GM18858 (cell line): ENCODE measurements around the gene CFAP92.

ENCODE experiments used
- ATAC-seq: cut with Tn5 transposase; IDR thresholded peaks from one replicate; pipeline ENCODE4 v1.9.1; 2021; ENCODE audit not compliant: unreplicated experiment

The CFAP92 gene

DNA sequence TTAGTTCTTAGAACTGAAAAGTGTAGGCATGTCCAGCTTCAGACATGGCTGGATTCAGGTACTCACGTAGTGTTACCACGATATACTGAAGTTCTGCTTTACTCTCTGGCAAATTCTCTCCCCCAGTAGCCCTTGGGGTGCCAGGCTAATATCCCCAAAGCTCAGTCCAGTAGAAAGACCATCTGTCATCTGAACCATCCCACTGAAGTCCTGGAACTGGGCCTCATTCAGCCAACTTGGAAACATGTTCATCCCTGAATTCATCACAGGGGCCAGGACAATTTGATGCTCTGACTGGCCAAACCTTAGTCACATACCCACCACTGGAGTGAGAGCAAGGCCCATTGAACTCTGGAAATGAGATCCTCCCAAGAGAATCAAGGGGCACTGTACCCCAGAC is 15.4 kb upstream of the CFAP92 start:
- ATAC-seq = no peak

DNA sequence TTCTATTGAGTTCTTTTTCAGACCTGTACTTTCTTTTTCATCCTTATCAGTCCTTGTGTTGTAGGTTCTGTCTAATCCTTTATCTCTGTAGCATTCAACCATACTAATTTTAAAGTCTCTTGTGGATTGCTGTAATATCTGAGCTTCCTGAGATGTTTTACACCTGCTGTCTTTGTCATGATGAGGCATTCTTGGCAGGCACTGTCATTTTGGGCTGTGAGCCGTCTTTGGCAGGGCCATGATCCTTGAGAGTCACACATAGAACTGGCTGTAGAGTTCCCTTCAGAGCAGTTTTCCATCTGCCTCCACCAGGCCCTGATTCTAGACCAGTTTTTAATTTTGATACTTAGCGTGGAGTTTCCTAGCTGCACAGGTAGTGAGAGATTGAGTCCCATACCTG is 13.9 kb upstream of the CFAP92 start:
- ATAC-seq = no peak

DNA sequence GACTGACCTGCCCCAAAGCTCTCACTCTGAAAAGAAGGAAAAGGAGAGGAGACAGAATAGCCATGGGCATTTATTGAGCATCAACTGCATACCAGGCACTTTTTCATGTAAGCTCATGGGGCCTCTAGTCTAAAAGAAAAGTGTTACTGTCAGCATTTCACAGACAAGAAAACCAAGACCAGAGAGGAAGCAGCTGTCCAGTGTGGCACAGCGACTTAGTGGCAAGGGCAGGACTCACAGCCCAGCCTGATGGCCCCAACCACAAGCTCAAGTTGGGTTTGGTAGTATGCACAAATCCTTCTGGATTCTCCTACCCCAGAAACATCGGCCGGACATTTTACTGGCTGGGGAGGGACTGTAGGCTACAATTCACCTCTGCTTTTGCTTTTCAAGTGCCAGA is 13.0 kb upstream of the CFAP92 start:
- no peak for ATAC-seq

DNA sequence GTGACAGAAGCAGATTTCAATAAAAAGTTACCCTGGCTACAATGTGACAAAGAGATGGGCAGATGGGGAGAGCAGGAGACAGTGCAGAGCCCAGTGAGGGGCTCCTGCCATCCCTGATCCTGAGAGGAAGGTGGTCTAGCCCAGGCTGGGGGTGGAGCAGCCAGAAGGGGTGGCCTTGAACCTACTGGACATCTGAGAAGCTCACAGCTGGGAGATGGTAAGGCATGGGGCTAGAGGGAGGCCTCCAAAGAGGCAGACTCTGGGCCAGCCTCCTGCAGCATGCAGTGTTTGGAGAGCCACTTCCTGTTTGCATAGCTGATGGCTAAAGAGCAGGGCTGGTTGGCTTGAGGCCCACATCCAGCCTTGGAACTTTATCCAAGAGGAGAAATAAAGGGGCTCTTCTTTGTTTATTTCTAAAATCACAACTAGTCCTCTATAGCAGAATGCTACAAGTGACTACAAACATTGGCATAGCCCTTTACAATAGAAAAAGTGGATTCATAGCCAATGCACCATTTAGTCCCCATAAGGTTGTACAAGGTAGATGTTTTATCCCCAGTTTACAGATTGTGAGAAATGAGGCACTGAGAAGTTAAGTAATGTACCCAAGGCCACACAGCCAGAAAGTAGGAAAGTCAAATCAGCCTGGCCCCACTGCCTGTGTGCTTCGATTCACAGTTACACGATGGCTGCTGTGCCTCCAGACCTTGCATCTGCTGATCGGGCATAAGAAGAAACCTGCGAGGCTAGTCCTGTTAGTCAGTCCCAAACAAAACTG is 11.8 kb upstream of the CFAP92 start:
- ATAC-seq = no peak

DNA sequence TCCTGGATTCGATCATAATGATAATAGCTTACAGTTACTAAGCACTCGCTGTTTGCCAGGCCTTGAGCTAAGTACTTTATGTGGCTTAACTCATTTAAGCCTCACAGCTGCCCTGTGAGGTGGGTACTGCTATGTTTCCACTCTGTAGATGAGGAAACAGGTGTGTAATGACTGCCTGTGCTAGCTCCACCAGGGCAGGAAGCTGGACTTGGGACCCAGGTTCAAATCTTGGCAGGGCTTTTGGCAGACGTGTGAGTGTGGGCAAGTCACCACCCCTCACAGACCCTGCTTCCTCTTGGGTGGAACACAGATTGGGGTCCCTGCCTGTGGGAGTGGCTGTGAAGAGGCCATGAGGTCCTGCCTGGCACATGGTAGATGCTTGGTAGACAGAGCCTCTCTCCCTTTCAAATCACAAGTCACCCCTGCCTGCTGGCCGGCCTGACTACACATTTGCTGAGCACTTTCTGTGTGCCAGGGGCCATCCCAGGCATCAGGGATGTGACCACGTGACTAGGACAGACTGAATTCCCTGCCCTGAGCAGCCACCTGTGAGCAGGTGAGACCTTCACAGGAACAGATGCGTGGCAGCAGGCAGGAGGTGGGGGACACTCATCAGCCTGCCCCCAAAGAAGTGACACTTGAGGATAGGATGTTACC is 10.9 kb upstream of the CFAP92 start:
- no peak for ATAC-seq

DNA sequence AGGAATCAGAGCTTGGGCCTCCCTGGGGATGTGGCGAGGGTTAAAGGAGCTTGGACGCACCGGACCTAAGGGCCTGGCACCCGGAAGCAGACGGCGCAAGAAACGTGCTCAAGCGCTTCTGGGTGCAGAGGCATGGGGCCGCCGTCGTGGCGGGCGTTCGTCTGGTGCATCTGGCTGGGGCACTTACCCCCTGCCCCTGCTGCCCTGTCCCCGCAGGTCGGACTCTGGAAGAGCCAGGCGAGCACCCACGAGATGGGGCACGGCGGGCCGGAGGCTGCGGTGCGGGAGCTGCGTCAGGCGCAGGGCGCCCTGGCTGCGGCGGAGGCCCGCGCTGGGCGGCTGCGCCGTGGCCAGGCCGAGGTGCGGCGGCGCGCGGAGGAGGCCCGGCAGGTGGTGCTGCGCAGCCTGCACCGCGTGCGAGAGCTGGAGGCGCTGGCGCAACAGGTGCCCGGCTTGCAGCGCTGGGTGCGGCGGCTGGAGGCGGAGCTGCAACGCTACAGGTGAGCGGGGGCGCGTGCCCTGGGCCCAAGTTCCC is 9.8 kb upstream of the CFAP92 start:
- ATAC-seq = no peak

DNA sequence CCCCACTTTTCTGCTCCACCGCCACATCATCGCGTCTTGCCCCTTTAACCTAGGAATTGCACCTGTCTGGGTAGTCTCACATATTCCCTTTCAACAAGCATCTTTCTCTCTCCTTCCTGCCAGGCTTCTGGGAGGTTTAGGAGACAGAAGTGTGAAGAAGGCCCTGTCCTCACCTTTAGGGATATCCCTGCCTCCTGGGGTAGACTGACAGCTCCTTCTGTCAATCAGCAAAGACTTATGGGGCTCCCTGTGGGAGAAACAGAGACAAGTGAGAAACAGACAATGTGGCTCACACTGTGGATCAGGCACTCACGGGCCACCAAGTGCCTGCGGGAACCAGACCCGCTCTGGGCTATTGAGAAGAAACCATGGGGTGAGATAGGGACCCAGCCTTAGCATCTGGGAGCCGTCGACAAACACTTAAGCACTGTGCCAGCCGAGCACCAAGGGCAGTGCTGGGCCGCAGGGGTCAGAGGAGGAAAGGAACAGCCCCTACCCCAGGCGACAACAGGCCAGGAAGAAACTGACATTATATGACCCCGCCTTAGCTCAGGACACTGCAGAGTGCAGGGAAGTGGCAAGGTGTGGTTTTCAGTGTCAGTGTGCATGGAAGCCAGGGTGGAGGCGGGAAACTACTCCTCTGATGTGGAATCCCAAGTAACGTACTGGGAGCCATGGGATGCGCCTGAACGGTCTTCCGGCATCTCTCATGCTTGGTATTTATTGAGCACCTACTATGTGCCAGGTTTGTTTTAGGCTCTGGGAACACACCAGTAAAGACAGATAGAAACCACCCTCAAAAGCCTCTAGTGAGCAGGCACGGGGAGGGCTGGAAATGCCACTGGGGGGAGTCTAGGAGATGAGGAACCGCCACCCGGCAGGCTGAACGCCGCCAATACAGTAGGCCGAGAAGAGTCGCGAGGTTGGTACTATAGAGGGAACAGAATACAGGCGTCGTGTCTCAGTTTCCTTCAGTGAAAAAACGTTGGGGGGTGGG is 9.0 kb upstream of the CFAP92 start:
- ATAC-seq = no peak

DNA sequence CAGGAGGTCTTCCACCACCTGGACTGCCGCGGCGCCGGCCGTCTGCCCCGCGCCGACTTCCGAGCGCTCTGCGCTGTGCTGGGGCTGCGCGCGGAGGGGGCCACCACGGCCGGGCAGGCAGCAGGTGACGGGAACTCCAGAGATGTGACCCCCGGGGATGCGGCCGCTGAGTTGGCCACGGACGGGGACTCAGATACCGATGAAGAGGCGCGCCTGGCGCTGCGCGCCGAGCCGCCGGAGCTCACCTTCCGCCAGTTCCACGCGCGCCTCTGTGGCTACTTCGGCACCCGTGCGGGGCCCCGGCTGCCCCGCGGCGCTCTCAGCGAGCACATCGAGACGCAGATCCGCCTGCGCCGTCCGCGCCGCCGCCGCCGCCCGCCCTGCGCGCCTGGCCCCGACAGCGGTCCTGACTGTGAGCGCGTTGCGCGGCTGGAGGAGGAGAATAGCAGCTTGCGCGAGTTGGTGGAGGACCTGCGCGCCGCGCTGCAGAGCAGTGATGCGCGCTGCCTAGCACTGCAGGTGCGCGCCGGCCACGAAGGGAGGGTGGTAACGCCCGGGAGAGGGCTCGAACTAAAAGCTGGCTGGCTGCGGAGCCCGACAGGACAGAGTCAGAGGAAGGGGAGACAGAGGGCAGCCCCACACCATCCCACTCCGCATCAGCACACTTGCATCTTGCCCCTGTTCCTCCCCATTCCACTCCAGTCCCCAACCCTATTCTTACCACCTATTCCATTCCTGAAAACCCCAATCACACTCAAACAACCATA is 8.1 kb upstream of the CFAP92 start:
- no peak for ATAC-seq

DNA sequence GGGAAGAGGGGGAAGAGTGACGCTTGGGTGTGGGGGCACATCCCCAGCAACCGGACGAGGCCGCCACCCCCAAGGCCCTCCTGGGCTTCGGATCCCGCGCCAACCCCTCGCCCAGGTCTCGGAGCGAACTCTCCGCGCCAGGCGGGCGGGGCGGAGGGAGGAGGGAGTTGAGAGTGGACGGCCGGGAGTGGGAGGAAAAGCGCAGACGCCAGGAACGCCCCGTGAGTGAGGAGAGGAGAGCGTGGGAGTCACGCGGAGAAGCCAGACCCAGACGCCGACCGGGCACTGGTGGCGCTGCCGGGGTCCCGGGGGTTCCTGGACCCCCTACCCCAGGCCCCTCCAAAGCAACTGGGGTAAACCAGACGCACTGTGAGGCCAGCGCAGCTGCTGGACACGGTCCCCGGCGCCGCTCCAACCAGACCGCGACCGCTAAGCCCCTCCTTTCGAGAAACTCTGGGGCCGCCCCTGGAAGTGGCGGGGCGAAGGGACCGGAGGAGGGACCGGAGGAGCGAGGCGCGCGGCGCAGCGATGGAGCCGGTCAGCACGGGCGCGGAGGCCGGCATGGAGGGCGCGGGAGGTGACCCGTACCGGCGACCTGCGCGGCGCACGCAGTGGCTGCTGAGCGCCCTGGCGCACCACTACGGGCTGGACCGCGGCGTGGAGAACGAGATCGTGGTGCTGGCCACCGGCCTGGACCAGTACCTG is 7.4 kb upstream of the CFAP92 start, which contains the start of gene EFCC1:
Gene EFCC1, plus strand, starts transcription at position 204 of the 705 bp plus-strand sequence. Its CDS starts 325 bp downstream, at position 529.
- no peak for ATAC-seq

DNA sequence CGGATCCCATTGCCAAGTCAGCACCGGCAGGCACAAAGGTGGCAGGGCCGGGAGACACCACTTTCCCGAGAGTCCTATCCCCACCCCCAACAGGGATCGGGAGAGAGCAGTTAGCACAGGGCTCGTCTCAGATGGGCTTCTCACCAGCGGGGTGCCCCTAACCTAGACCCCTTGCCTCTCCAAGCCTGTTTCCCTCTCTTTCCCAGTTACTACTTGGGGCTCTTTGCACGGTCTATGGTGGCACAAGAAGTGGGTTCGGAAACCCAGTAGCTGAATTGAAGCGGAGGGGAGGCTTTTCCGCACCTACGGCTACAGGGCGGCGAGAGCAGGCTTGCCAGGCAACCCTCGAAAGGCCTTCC is 6.8 kb upstream of the CFAP92 start:
- ATAC-seq = no peak

DNA sequence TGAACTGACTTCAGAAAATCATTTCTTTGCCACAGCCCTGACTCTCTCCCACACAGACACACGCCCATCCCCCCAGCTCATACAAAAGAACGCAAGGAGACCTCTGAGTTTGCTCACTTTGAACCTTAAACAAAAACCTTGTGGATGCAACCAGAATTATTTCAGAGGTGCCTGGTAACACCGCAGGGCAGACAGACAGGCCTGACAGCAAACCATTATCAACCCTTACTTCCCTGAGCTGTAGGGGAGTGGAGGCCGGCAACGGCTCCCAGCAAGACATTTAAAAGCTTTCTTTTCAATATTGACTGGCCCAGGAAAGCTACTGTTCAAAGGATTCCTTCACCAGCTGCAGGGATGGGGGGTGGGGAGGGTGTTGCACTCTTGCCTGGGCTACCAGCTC is 5.2 kb upstream of the CFAP92 start:
- ATAC-seq = no peak

DNA sequence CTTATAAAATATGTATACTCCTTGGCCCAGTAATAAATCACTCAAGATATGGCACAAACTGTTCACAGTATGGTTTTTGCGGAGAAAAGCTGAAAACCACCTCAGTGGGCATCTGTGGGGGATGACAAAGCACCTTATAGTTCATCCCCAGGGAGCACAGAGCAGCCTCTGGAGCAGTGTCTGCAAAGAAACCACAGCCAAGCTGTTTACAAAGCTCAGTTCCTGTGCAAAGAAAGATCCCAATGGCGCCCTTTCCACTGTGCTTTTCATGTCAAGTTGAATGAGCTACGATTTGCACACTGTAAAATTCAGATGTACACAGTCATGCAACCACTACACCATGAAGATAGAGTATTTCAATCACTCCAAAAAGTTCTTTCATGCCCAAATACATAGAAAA is 4.7 kb upstream of the CFAP92 start:
- ATAC-seq = no peak

DNA sequence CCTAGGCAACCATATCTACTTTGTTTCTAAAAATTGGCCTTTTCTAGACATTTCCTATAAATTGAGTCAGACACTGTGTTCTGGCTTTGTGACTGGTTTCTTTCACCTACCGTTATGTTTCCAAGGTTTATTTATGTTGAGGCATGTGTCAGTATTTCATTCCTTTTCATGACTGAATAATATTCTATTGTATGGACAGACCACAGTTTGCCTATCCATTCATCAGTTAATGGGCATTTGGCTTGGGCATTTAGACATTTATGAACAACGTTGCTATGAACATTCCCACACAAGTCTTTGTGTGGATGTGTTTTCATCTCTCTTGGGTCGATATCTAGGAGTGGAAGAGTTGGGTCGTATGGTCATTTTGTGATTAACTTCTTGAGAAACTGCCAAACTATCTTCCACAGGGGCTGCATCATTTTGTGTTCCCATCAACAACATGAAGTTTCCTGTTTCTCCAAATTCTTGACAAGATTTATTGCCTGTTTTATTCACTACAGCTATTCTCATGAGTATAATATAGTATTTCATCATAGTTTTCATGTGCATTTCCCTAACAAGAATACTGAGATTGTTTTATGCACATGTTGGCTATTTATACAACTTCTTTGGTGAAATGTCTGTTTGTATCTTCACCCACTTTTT is 3.7 kb upstream of the CFAP92 start:
- no peak for ATAC-seq

DNA sequence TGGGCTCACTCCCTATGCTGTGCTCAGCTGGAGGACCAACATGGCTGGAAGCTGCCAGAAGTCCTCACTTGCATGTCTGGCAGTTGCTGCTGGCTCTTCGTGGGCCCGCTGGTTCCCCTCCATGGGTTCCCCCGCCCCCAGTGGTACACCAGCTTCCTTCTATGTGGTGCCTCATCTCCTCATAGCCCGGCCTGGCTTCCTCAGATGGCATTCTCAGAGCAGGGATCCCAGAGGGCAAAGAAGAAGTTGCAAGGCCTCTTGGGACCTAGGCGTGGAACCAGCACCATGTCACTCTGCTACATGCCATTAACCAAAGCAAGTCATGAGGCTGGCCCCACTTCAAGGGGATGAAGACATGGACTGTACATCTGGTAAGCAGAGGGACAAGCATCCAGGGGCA is 2.9 kb upstream of the CFAP92 start:
- ATAC-seq = no peak

DNA sequence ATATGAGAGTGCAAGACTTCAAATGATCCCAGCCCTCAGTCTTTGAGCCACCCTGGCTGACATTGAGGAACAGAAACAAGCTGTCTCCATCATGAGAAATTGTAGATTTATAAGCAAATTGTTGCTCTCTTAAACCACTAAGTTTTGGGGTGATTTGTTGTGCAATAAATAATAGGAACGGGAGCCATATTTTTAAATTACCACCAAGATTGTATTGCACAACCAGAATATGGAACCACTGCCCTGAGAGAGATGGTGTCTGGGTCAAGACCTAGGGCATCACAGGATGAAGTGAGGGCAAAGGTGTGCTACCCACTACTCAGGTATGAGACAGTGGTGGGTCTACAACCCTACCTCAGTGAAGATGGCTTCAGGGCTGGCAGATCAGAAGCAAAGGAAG is 2.3 kb upstream of the CFAP92 start:
- ATAC-seq = no peak

DNA sequence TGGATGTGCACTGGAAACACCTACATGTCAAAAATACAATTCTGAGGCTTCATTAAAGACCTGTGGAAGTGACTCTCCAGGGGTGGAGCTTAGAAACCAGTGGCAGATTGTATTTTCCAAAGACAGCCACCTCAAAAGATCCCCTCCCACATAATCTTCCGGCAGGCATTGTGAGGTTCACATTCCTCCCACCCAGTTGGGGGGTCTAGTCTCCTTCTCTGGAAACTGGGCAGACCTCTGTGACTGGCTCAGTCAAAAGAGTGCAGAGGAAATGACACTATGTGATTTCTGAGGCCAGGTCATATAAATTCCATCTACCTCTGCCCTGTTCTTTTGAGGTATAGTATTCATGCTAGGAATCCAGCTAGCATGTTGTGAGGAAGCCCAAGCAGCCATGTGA is 1.9 kb upstream of the CFAP92 start:
- ATAC-seq = no peak

DNA sequence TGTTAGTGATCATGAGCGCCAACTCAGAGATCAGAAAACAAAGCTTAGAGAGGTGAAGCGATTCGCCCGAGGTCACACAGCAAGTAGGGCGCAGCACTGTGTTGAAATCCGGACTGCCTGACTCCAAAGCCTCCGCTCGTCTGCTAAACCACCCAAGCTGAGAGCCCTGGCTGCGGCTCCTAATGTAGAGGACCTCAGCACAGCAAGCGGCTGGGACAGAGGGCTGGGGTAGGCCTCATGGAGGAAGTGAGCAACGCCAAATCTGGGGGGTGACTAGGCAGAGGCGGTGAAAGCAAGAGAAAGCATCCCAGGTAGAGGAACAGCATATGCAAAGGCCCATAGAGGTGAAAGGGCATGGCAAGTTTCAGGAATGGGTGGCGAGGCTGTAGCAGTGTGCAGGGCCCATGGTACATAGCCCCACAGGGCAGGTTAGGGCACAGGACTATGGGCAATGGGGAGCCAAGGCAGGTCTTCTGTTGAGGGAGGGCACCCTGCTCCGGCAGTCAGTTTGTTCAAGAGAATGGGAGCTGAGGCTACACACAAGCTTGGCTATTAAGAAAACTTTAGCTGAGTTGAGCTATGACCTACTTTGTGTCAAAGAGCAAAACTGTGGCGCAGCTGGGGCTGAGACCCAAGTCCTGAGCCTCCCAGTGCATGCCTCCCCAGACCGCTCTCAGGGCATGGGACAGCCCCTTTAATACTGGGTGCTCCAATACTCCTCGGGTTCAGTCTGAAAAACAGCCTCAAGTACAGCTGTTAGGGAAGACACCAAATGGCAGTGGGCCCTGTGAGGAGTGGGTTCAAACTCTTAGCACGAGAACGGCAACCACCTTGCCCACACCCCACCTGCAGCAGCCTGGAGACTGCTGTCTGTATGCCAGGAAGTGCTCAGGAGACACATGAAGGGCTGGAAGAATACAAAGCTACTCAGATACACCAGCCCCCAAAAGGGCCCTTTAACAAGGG is 988 bp upstream of the CFAP92 start:
- ATAC-seq = no peak

DNA sequence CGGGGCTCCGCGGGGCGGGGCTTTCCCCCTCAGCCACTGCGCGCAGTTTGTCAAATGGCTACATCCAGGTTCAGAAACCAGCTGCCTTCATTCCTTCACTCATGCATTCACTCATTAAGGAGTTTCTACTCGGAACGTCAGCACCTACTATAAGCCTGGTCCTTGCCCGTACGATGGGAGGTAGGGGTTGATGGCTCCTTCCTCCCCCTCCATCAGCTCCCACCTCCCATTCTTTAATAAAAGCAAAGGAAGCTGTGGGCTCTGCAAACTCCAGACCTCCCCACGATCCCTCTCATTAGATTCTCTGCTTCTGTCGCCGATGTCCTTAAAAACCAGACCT is 267 bp upstream of the CFAP92 start:
- no peak for ATAC-seq
